GM23338 (cell line): ENCODE data around the gene MID1. TPM values are rescaled to one million over a fixed set of nuclear protein-coding genes. Genes with fewer than 3 reads are reported as not detected.

Experiments used
- ATAC-seq: fragments of 200-7000 bp; cut with Tn5 transposase; 3 replicates; pipeline ENCODE4 v1.9.1; 2020
- DNase-seq: peaks from one replicate; pipeline ENCODE4 v3.0.0-alpha.2; 2015; ENCODE audit warnings: low spot score
- H2AFZ ChIP-seq: fragments of 200-600 bp; sonication (generic); 2 replicates; pipeline ENCODE4 v1.8.0; 2016; ENCODE audit warnings: antibody characterized with exemption, mild to moderate bottlenecking, moderate library complexity
- H3F3A ChIP-seq: fragments of 200-600 bp; sonication (generic); replicated peaks from 2 replicates; pipeline ENCODE4 v1.8.0; 2017; ENCODE audit warnings: antibody characterized with exemption, mixed run types, low read depth
- H3K27ac ChIP-seq: fragments of 200-600 bp; sonication (generic); 2 replicates; pipeline ENCODE4 v1.6.1; 2016; ENCODE audit warnings: low read depth
- H3K27me3 ChIP-seq: fragments of 200-600 bp; sonication (generic); 2 replicates; pipeline ENCODE4 v1.8.0; 2016; ENCODE audit warnings: mild to moderate bottlenecking, mixed run types, moderate library complexity; ENCODE audit not compliant: insufficient read depth
- H3K36me3 ChIP-seq: fragments of 200-600 bp; sonication (generic); 2 replicates; pipeline ENCODE4 v1.8.0; 2016; ENCODE audit warnings: mild to moderate bottlenecking; ENCODE audit not compliant: insufficient read depth
- H3K4me1 ChIP-seq: fragments of 200-600 bp; sonication (generic); 2 replicates; pipeline ENCODE4 v1.8.0; 2016; ENCODE audit warnings: mild to moderate bottlenecking, moderate library complexity; ENCODE audit not compliant: insufficient read depth
- H3K4me2 ChIP-seq: fragments of 200-600 bp; sonication (generic); 2 replicates; pipeline ENCODE4 v1.7.1; 2017; ENCODE audit warnings: mixed run types
- H3K4me3 ChIP-seq: fragments of 200-600 bp; sonication (generic); 2 replicates; pipeline ENCODE4 v1.6.1; 2016; ENCODE audit warnings: mixed run types
- H3K79me2 ChIP-seq: fragments of 200-600 bp; sonication (generic); replicated peaks from 2 replicates; pipeline ENCODE4 v1.8.0; 2017; ENCODE audit warnings: mild to moderate bottlenecking; ENCODE audit not compliant: insufficient read depth
- H3K9me2 ChIP-seq: fragments of 200-600 bp; sonication (generic); 2 replicates; pipeline ENCODE4 v1.8.0; 2017; ENCODE audit not compliant: insufficient read depth
- H4K20me1 ChIP-seq: fragments of 200-600 bp; sonication (generic); replicated peaks from 2 replicates; pipeline ENCODE4 v1.8.0; 2017; ENCODE audit warnings: mild to moderate bottlenecking; ENCODE audit not compliant: insufficient read depth
- H3K27ac Mint-ChIP-seq: 2 replicates; pipeline ENCODE4 v1.8.0; 2020; ENCODE audit warnings: inconsistent platforms, mild to moderate bottlenecking, moderate library complexity, mixed read lengths
- H3K27me3 Mint-ChIP-seq: 3 replicates; pipeline ENCODE4 v1.8.0; 2022; ENCODE audit warnings: low read depth, mild to moderate bottlenecking, moderate library complexity, mixed read lengths, inconsistent platforms; ENCODE audit not compliant: insufficient read depth, poor library complexity
- H3K36me3 Mint-ChIP-seq: 3 replicates; pipeline ENCODE4 v1.8.0; 2021; ENCODE audit warnings: low read depth, mild to moderate bottlenecking, inconsistent platforms, moderate library complexity, mixed read lengths
- H3K4me1 Mint-ChIP-seq: 3 replicates; pipeline ENCODE4 v1.8.0; 2020; ENCODE audit warnings: mild to moderate bottlenecking, inconsistent platforms, mixed read lengths
- H3K4me3 Mint-ChIP-seq: 3 replicates; pipeline ENCODE4 v1.8.0; 2021; ENCODE audit warnings: moderate library complexity, mild to moderate bottlenecking, inconsistent platforms, mixed read lengths
- H3K9me3 Mint-ChIP-seq: 3 replicates; pipeline ENCODE4 v1.8.0; 2020; ENCODE audit warnings: moderate library complexity, mild to moderate bottlenecking, inconsistent platforms, mixed read lengths
- CREB1 ChIP-seq: fragments of 250-450 bp; sonication (Bioruptor Pico); IDR thresholded peaks from 2 replicates; pipeline ENCODE4 v1.5.0; 2020; ENCODE audit warnings: low read depth, mild to moderate bottlenecking, moderate library complexity
- EZH2 ChIP-seq: fragments of 200-600 bp; sonication (generic); IDR thresholded peaks from one replicate; pipeline ENCODE4 v1.8.0; 2017; ENCODE audit warnings: antibody characterized with exemption, mild to moderate bottlenecking, low read depth; ENCODE audit not compliant: unreplicated experiment
- EZH2phosphoT487 ChIP-seq: fragments of 200-600 bp; sonication (generic); IDR thresholded peaks from one replicate; pipeline ENCODE4 v1.8.1; 2018; ENCODE audit warnings: antibody characterized with exemption; ENCODE audit not compliant: unreplicated experiment
- JUNB ChIP-seq: IDR thresholded peaks from one replicate; pipeline ENCODE4 v1.6.1; 2016; ENCODE audit warnings: antibody characterized with exemption; ENCODE audit not compliant: unreplicated experiment
- NANOG ChIP-seq: IDR thresholded peaks from 2 replicates; pipeline ENCODE4 v1.6.1; 2016; ENCODE audit warnings: antibody characterized with exemption, borderline replicate concordance
- POLR2AphosphoS5 ChIP-seq: IDR thresholded peaks from 2 replicates; pipeline ENCODE4 v1.6.1; 2016; ENCODE audit warnings: antibody characterized with exemption, low read depth
- ZNF114 ChIP-seq: fragments of 250-450 bp; sonication (Bioruptor Pico); IDR thresholded peaks from 2 replicates; pipeline ENCODE4 v1.5.0; 2020; ENCODE audit warnings: mild to moderate bottlenecking, moderate library complexity
- ZNF331 ChIP-seq: fragments of 250-450 bp; sonication (Bioruptor Pico); IDR thresholded peaks from 2 replicates; pipeline ENCODE4 v1.5.0; 2020; ENCODE audit warnings: low read depth, mild to moderate bottlenecking, moderate library complexity
- polyA plus RNA-seq: library from polyadenylated mRNA; unstranded; fragments of >200 nt; fragmentation: Nextera tagmentation; extraction: Ambion mirVana; gene quantifications from 2 replicates; pipeline ENCODE4 v1.2.1, GENCODE V29; 2016
- total RNA-seq: library from RNA; depleted of rRNA; stranded (reverse); fragments of >200 nt; shearing (Covaris generic); gene quantifications from 2 replicates; pipeline ENCODE4 v1.2.3, GENCODE V29; 2014
- TF ChIP-seq, protein P1 (sequence below), 2 experiments: fragments of 200-600 bp in 1 of 2; sonication (generic) in 1 of 2; conservative IDR thresholded peaks; 2 replicates each; pipeline versions ENCODE4 v1.5.1 to v1.6.1; 2016 to 2017; ENCODE audit warnings: antibody characterized with exemption in 2 of 2, low read depth in 2 of 2, mild to moderate bottlenecking in 2 of 2, moderate library complexity in 1 of 2
- TF ChIP-seq, protein P2 (sequence below): IDR thresholded peaks from 2 replicates; pipeline ENCODE4 v1.6.1; 2016; ENCODE audit warnings: antibody characterized with exemption
- TF ChIP-seq, protein P3 (sequence below): IDR thresholded peaks from one replicate; pipeline ENCODE4 v1.6.1; 2018; ENCODE audit warnings: antibody characterized with exemption; ENCODE audit not compliant: unreplicated experiment

The MID1 gene
- total and polyA plus RNA-seq, 2 experiments from 2014 or later: 27.2 to 39.3 TPM

DNA sequence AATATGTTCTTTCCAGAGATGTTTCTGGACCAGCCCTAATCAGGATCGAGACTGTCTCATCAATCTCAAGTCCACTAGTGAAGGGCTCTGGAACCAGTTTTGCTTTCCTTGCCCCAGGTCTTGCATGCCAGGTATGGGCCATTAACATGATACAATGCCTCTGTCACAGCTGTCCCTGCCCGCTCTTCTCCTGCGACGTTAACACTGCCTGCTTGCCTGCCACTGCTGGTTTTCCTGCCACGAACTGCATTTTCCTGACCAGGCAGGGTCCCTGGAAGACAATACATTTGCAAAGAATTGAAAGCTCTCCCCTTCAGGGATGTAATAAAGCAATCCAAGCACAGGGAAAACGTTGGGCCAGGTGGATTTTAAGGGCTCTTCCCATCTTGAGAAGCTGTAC, 200.3 kb downstream of the MID1 start:
- Histone ChIP-seq H3K27ac (no peak overlapping the region), H3K9me2 (no peaks in the 10 kb centered on the region), H4K20me1 (no peaks in the 10 kb centered on the region), H2AFZ (no peak overlapping the region), H3K4me3 (no peak overlapping the region), H3K4me2 (no peak overlapping the region), H3K27me3 (no peaks in the 10 kb centered on the region), H3K4me1 (no peaks in the 10 kb centered on the region), H3K36me3 (no peaks in the 10 kb centered on the region), H3F3A (no peaks in the 10 kb centered on the region), H3K79me2 (no peaks in the 10 kb centered on the region)
- Mint-ChIP-seq H3K4me3 (no peak overlapping the region), H3K27ac (no peak overlapping the region), H3K36me3 (no peaks in the 10 kb centered on the region), H3K27me3 (no peaks in the 10 kb centered on the region), H3K4me1 (peaks cover 6% of the 10 kb centered on the region; the same call in 2 of the 3 replicates), H3K9me3 (no peaks in the 10 kb centered on the region)
- ATAC-seq (no peak), DNase-seq (no peak)
- TF ChIP-seq, protein P1, sequence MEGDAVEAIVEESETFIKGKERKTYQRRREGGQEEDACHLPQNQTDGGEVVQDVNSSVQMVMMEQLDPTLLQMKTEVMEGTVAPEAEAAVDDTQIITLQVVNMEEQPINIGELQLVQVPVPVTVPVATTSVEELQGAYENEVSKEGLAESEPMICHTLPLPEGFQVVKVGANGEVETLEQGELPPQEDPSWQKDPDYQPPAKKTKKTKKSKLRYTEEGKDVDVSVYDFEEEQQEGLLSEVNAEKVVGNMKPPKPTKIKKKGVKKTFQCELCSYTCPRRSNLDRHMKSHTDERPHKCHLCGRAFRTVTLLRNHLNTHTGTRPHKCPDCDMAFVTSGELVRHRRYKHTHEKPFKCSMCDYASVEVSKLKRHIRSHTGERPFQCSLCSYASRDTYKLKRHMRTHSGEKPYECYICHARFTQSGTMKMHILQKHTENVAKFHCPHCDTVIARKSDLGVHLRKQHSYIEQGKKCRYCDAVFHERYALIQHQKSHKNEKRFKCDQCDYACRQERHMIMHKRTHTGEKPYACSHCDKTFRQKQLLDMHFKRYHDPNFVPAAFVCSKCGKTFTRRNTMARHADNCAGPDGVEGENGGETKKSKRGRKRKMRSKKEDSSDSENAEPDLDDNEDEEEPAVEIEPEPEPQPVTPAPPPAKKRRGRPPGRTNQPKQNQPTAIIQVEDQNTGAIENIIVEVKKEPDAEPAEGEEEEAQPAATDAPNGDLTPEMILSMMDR (conservative IDR thresholded peaks at IDR 0.05; ENCODE audit: low read depth in 2 of 2): no peak
- TF ChIP-seq NANOG (no peak), EZH2phosphoT487 (no peak), ZNF114 (CRISPR knock-in tag) (no peak), POLR2AphosphoS5 (no peak), ZNF331 (no peak), CREB1 (no peak), EZH2 (no peak)
- TF ChIP-seq, protein P2, sequence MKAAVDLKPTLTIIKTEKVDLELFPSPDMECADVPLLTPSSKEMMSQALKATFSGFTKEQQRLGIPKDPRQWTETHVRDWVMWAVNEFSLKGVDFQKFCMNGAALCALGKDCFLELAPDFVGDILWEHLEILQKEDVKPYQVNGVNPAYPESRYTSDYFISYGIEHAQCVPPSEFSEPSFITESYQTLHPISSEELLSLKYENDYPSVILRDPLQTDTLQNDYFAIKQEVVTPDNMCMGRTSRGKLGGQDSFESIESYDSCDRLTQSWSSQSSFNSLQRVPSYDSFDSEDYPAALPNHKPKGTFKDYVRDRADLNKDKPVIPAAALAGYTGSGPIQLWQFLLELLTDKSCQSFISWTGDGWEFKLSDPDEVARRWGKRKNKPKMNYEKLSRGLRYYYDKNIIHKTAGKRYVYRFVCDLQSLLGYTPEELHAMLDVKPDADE: no peak

DNA sequence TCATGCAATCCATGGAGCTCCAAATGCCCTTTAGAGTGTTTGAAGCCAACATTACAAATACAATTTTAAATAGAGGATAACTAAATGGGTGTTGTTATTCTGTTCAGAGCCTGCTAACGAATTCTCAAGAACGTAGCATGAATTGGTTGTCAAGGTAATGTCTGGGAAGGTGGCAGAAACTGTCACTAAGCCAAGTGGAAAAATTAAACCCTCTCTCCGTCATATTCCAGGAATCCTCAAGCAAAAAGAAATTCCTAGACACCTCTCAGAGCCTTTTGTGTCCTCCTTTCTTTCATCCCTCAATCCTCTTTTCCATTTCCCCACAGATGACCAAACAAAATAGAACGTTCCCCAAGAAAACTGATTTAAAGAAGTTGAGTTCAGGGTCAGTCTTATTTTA, 204.0 kb downstream of the MID1 start:
- peaks cover 6% of the 10 kb centered on the region; the same call in 2 of the 3 replicates for H3K4me1 Mint-ChIP-seq
- peaks cover 2% of the 10 kb centered on the region for H3K27me3 Mint-ChIP-seq
- H3K4me3 ChIP-seq: no peak overlapping the region
- no peaks in the 10 kb centered on the region for H3F3A ChIP-seq
- no peaks in the 10 kb centered on the region for H3K36me3 ChIP-seq
- TF ChIP-seq EZH2 (no peak), NANOG (no peak), ZNF331 (no peak), POLR2AphosphoS5 (no peak), JUNB (no peak)
- TF ChIP-seq, protein P3, sequence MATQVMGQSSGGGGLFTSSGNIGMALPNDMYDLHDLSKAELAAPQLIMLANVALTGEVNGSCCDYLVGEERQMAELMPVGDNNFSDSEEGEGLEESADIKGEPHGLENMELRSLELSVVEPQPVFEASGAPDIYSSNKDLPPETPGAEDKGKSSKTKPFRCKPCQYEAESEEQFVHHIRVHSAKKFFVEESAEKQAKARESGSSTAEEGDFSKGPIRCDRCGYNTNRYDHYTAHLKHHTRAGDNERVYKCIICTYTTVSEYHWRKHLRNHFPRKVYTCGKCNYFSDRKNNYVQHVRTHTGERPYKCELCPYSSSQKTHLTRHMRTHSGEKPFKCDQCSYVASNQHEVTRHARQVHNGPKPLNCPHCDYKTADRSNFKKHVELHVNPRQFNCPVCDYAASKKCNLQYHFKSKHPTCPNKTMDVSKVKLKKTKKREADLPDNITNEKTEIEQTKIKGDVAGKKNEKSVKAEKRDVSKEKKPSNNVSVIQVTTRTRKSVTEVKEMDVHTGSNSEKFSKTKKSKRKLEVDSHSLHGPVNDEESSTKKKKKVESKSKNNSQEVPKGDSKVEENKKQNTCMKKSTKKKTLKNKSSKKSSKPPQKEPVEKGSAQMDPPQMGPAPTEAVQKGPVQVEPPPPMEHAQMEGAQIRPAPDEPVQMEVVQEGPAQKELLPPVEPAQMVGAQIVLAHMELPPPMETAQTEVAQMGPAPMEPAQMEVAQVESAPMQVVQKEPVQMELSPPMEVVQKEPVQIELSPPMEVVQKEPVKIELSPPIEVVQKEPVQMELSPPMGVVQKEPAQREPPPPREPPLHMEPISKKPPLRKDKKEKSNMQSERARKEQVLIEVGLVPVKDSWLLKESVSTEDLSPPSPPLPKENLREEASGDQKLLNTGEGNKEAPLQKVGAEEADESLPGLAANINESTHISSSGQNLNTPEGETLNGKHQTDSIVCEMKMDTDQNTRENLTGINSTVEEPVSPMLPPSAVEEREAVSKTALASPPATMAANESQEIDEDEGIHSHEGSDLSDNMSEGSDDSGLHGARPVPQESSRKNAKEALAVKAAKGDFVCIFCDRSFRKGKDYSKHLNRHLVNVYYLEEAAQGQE: no peak
- TF ChIP-seq, protein P1 (conservative IDR thresholded peaks at IDR 0.05; ENCODE audit: low read depth in 2 of 2): no peak
- H3K79me2 ChIP-seq: no peaks in the 10 kb centered on the region
- no peak overlapping the region for H3K27ac Mint-ChIP-seq
- no peak overlapping the region for H3K4me2 ChIP-seq
- H3K4me3 Mint-ChIP-seq: no peak overlapping the region
- H3K36me3 Mint-ChIP-seq: no peaks in the 10 kb centered on the region
- H4K20me1 ChIP-seq: no peaks in the 10 kb centered on the region
- no peaks in the 10 kb centered on the region for H3K4me1 ChIP-seq
- no peak for DNase-seq
- no peaks in the 10 kb centered on the region for H3K9me2 ChIP-seq
- H2AFZ ChIP-seq: no peak overlapping the region
- H3K27ac ChIP-seq: no peak overlapping the region
- H3K9me3 Mint-ChIP-seq: no peaks in the 10 kb centered on the region
- ATAC-seq: no peak
- H3K27me3 ChIP-seq: no peaks in the 10 kb centered on the region
